Panc1 (cell line): Measurements from ENCODE around the gene PCCA. TPM values are rescaled to one million over a fixed set of nuclear protein-coding genes. Genes with fewer than 3 reads are reported as not detected.

Experiments used
- ATAC-seq: fragments of 200-7000 bp; cut with Tn5 transposase; 2 replicates; pipeline ENCODE4 v1.9.1; 2020; ENCODE audit warnings: mild to moderate bottlenecking, moderate library complexity
- BruUV-seq: library from RNA; stranded (reverse); fragments of 400-500 nt; replicated peaks from 2 replicates; lab custom pipeline; 2021; lab: Mats Ljungman, UMichigan
- CTCF ChIA-PET: fragments of 300-600 bp; sonication (Branson Sonifier 250); formaldehyde crosslinking; loops from one replicate; lab custom pipeline; 2022; ENCODE audit warnings: antibody characterized with exemption; lab: Charles Lee
- POLR2A ChIA-PET: fragments of 300-600 bp; sonication (Branson Sonifier 250); formaldehyde crosslinking; loops from one replicate; lab custom pipeline; 2022; ENCODE audit warnings: antibody characterized with exemption; lab: Charles Lee
- DNase-seq: peaks from one replicate; pipeline ENCODE4 v3.0.0-alpha.2; 2010; ENCODE audit warnings: low read depth, low spot score
- H3K27ac ChIP-seq: 2 replicates; pipeline ENCODE4 v1.5.1; 2011; ENCODE audit warnings: mild to moderate bottlenecking, low read length, inconsistent platforms
- H3K27me3 ChIP-seq: fragments of 200-500 bp; sonication (Bioruptor generic); 2 replicates; pipeline ENCODE4 v1.6.0; 2014; ENCODE audit warnings: low read length, inconsistent platforms; ENCODE audit not compliant: control insufficient read depth, insufficient read depth
- H3K36me3 ChIP-seq: fragments of 200-500 bp; sonication (Bioruptor generic); 2 replicates; pipeline ENCODE4 v1.5.1; 2014; ENCODE audit warnings: inconsistent platforms, mild to moderate bottlenecking, low read length, moderate library complexity; ENCODE audit not compliant: control insufficient read depth, insufficient read depth
- H3K4me1 ChIP-seq: 2 replicates; pipeline ENCODE4 v1.5.1; 2011; ENCODE audit warnings: inconsistent platforms, mild to moderate bottlenecking, low read length, moderate library complexity; ENCODE audit not compliant: control insufficient read depth, insufficient read depth
- H3K4me3 ChIP-seq, 2 experiments: 2 replicates each; pipeline ENCODE4 v1.5.1; 2011 to 2012; ENCODE audit warnings: low read depth in 2 of 2, low read length in 2 of 2, mild to moderate bottlenecking in 2 of 2, inconsistent platforms in 1 of 2, moderate library complexity in 1 of 2
- H3K9me3 ChIP-seq: fragments of 200-500 bp; sonication (Bioruptor generic); 2 replicates; pipeline ENCODE4 v1.5.1; 2014; ENCODE audit warnings: low read depth, mild to moderate bottlenecking, inconsistent platforms, low read length, moderate library complexity; ENCODE audit not compliant: control insufficient read depth, insufficient read depth
- CTCF ChIP-seq: fragments of 450-650 bp; IDR thresholded peaks from 2 replicates; pipeline ENCODE4 v1.5.1; 2017; ENCODE audit warnings: mild to moderate bottlenecking
- POLR2AphosphoS5 ChIP-seq: IDR thresholded peaks from 2 replicates; pipeline ENCODE4 v1.6.1; 2012; ENCODE audit warnings: mild to moderate bottlenecking, low read depth, low read length, moderate library complexity
- REST ChIP-seq, 2 experiments: IDR thresholded peaks; 2 replicates each; pipeline ENCODE4 v1.6.1; 2011 to 2012; ENCODE audit warnings: low read depth in 2 of 2, control low read depth in 1 of 2, low read length in 1 of 2, mild to moderate bottlenecking in 1 of 2, moderate library complexity in 1 of 2; ENCODE audit not compliant: insufficient read depth in 1 of 2
- SIN3A ChIP-seq: IDR thresholded peaks from 2 replicates; pipeline ENCODE4 v1.6.1; 2012; ENCODE audit warnings: low read depth, mild to moderate bottlenecking, low read length, moderate library complexity, borderline replicate concordance; ENCODE audit not compliant: insufficient read depth
- TCF7L2 ChIP-seq: IDR thresholded peaks from 2 replicates; pipeline ENCODE4 v1.6.1; 2011; ENCODE audit warnings: mild to moderate bottlenecking, low read depth, low read length, inconsistent platforms
- in situ Hi-C: cut with HindIII; loops from 2 replicates; pipeline ENCODE4 v1.10.0; 2016; ENCODE audit warnings: low sequenced_read_pairs, low pct_unique_long_range_greater_than_20kb
- intact Hi-C: fragments of 100-400 bp; cut with micrococcal nuclease; formaldehyde crosslinking; loops from one replicate; pipeline ENCODE4 v1.10.0; 2022; ENCODE audit not compliant: unreplicated experiment
- total RNA-seq: library from RNA; stranded (reverse); gene quantifications from one replicate; pipeline ENCODE4 v1.2.1, GENCODE V29; 2021; ENCODE audit not compliant: unreplicated experiment

The PCCA gene
- total RNA-seq, 1 experiment from 2014 or later = 14.7 TPM

GRCh38 chr13:100529666-100530377 is 440.9 kb downstream of the PCCA start:
- DNase-seq (no peak), ATAC-seq (no peak)
- POLR2A ChIA-PET = no interaction called here
- in situ Hi-C loops = no loop called here
- TF ChIP-seq POLR2AphosphoS5 (no peak), CTCF (no peak), SIN3A (no peak), TCF7L2 (no peak), REST (IDR thresholded peaks at IDR 0.05; ENCODE audit: insufficient read depth in 1 of 2, low read depth in 2 of 2, low read length in 1 of 2) (no peak)
- no peak overlapping the region for H3K27ac ChIP-seq
- no peaks in the 10 kb centered on the region for H3K9me3 ChIP-seq
- H3K4me3 ChIP-seq = no peak overlapping the region
- intact Hi-C loops = no loop called here
- BruUV-seq = no TSS peak
- CTCF ChIA-PET = no interaction called here
- H3K27me3 ChIP-seq = no peaks in the 10 kb centered on the region
- H3K4me1 ChIP-seq = no peaks in the 10 kb centered on the region; the same call in 1 of the 2 replicates
- H3K36me3 ChIP-seq = no peaks in the 10 kb centered on the region

GRCh38 chr13:100530671-100531213 is 441.8 kb downstream of the PCCA start:
- no TSS peak for BruUV-seq
- ChIA-PET POLR2A (no interaction called here), CTCF (no interaction called here)
- Histone ChIP-seq H3K4me3 (no peak overlapping the region), H3K27ac (no peak overlapping the region), H3K9me3 (no peaks in the 10 kb centered on the region), H3K4me1 (no peaks in the 10 kb centered on the region; the same call in 1 of the 2 replicates), H3K27me3 (no peaks in the 10 kb centered on the region), H3K36me3 (no peaks in the 10 kb centered on the region)
- TF ChIP-seq CTCF = no peak
- TF ChIP-seq TCF7L2 = no peak
- no peak for TF ChIP-seq POLR2AphosphoS5
- no peak for TF ChIP-seq SIN3A
- TF ChIP-seq REST (IDR thresholded peaks at IDR 0.05; ENCODE audit: insufficient read depth in 1 of 2, low read depth in 2 of 2, low read length in 1 of 2) = no peak
- DNase-seq = no peak
- in situ Hi-C loops = no loop called here
- intact Hi-C loops = no loop called here
- ATAC-seq = no peak
